CD4-positive, alpha-beta T cell (primary cell): Measurements from ENCODE around the gene SLC35E3. TPM values are rescaled to one million over a fixed set of nuclear protein-coding genes. Genes with fewer than 3 reads are reported as not detected.
"Not testable (repeated sequence)": the region's sequence is repeated elsewhere in the genome, so short reads cannot be mapped to it uniquely, and the experiment has no call there.

Experiments
- ATAC-seq: fragments of 200-7000 bp; cut with Tn5 transposase; one replicate; pipeline ENCODE4 v1.10.0; 2022; ENCODE audit warnings: mild to moderate bottlenecking; ENCODE audit not compliant: poor library complexity
- CTCF ChIA-PET: fragments of 350-600 bp; sonication (Branson Sonifier 250); formaldehyde crosslinking; loops from one replicate; lab custom pipeline; 2021; ENCODE audit warnings: antibody characterized with exemption, inconsistent platforms; lab: Charles Lee
- POLR2A ChIA-PET: fragments of 350-600 bp; sonication (Branson Sonifier 250); formaldehyde crosslinking; loops from one replicate; lab custom pipeline; 2021; ENCODE audit warnings: antibody characterized with exemption, inconsistent platforms; lab: Charles Lee
- DNase-seq, 14 experiments: peaks; one replicate each; pipeline ENCODE4 v3.0.0-alpha.2; 2013 to 2020; ENCODE audit warnings: mixed read lengths in 2 of 14
- H3K27ac ChIP-seq, 2 donors: one replicate each; pipeline versions ENCODE4 v1.5.1 to v1.7.0; 2013; ENCODE audit warnings: low read length in 2 of 2, low read depth in 1 of 2, mild to moderate bottlenecking in 1 of 2
- H3K27me3 ChIP-seq, 2 experiments: 1 replicate in 1 of 2; 2 replicates in 1 of 2; pipeline versions ENCODE4 v1.6.1 to v1.7.0; 2013; ENCODE audit warnings: low read length in 2 of 2, control low read depth in 1 of 2, mild to moderate bottlenecking in 1 of 2, moderate library complexity in 1 of 2; ENCODE audit not compliant: insufficient read depth in 2 of 2, control insufficient read depth in 1 of 2
- H3K36me3 ChIP-seq: one replicate; pipeline ENCODE4 v1.6.1; 2013; ENCODE audit warnings: low read length, control low read depth; ENCODE audit not compliant: insufficient read depth
- H3K4me1 ChIP-seq: one replicate; pipeline ENCODE4 v1.6.1; 2013; ENCODE audit warnings: low read length, control low read depth; ENCODE audit not compliant: insufficient read depth
- H3K4me3 ChIP-seq: one replicate; pipeline ENCODE4 v1.5.1; 2013; ENCODE audit warnings: mild to moderate bottlenecking, low read length, moderate library complexity
- H3K9me3 ChIP-seq, 2 experiments: 1 replicate in 1 of 2; 2 replicates in 1 of 2; pipeline versions ENCODE4 v1.6.1 to v1.7.0; 2013; ENCODE audit warnings: low read length in 2 of 2, mild to moderate bottlenecking in 2 of 2, control low read depth in 1 of 2, moderate library complexity in 1 of 2; ENCODE audit not compliant: control insufficient read depth in 1 of 2, insufficient read depth in 1 of 2
- H3K27ac Mint-ChIP-seq: one replicate; pipeline ENCODE4 v1.8.0; 2020; ENCODE audit warnings: mixed read lengths
- H3K27me3 Mint-ChIP-seq: one replicate; pipeline ENCODE4 v1.8.0; 2021; ENCODE audit warnings: mixed read lengths
- H3K36me3 Mint-ChIP-seq: one replicate; pipeline ENCODE4 v1.8.0; 2021; ENCODE audit warnings: low read depth, mixed read lengths
- H3K4me1 Mint-ChIP-seq: one replicate; pipeline ENCODE4 v1.8.0; 2021; ENCODE audit warnings: low read depth, mixed read lengths
- H3K4me3 Mint-ChIP-seq: one replicate; pipeline ENCODE4 v1.8.0; 2020; ENCODE audit warnings: mild to moderate bottlenecking, mixed read lengths
- H3K9me3 Mint-ChIP-seq: one replicate; pipeline ENCODE4 v1.8.0; 2020; ENCODE audit warnings: mixed read lengths
- intact Hi-C, 2 experiments: fragments of 100-400 bp; cut with DNase I in 1 of 2; cut with micrococcal nuclease in 1 of 2; formaldehyde crosslinking; loops; one replicate each; pipeline versions ENCODE4 v1.15.1 to v1.9.0; 2023 to 2025; cut with DNase I, micrococcal nuclease
- total RNA-seq, 174 experiments: library from RNA in 2 of 174; stranded (reverse) in 2 of 174; gene quantifications; one replicate each; pipeline ENCODE4 v1.2.3 and lab custom pipeline; 2021 to 2026
- TF ChIP-seq, protein P1 (sequence below): fragments of 200-600 bp; IDR thresholded peaks from one replicate; pipeline ENCODE4 v1.8.0; 2022; ENCODE audit warnings: antibody characterized with exemption, mild to moderate bottlenecking

SLC35E3 gene
- total RNA-seq, 2 experiments from 2014 or later, result 3.5 to 6.1 TPM

DNA sequence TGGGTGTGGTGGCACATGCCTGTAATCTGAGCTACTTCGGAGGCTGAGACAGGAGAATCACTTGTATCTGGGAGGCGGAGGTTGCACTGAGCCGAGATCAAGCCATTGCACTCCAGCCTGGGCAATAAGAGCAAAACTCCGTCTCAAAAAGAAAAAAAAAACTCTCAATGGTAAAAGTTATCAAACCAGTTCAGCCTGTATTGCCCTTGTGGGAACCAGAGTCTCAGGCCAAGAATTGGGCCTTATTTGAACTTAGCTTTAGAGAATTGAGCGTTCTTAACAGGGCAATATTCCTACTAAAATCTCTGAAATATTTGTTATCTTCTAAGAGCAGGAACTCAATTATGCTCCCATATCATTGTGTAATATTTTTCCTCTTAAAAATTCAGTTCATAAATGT lies 54.3 kb downstream of the SLC35E3 start:
- Histone ChIP-seq H3K36me3 (no peaks in the 10 kb centered on the region), H3K4me1 (no peaks in the 10 kb centered on the region), H3K27ac (no peak overlapping the region), H3K27me3 (no peaks in the 10 kb centered on the region), H3K9me3 (no peaks in the 10 kb centered on the region), H3K4me3 (no peak overlapping the region)
- no peak for ATAC-seq
- Mint-ChIP-seq H3K27me3 (no peaks in the 10 kb centered on the region), H3K9me3 (no peaks in the 10 kb centered on the region), H3K4me3 (no peak overlapping the region), H3K27ac (no peak overlapping the region), H3K36me3 (no peaks in the 10 kb centered on the region), H3K4me1 (no peaks in the 10 kb centered on the region)
- no peak for DNase-seq
- ChIA-PET CTCF (interaction anchor here (0.5 kb wide), 1 partner anchor 146 kb away, joined by 3 read pairs; no protein-coding TSS in a partner anchor), POLR2A (no interaction called here)
- TF ChIP-seq, protein P1, sequence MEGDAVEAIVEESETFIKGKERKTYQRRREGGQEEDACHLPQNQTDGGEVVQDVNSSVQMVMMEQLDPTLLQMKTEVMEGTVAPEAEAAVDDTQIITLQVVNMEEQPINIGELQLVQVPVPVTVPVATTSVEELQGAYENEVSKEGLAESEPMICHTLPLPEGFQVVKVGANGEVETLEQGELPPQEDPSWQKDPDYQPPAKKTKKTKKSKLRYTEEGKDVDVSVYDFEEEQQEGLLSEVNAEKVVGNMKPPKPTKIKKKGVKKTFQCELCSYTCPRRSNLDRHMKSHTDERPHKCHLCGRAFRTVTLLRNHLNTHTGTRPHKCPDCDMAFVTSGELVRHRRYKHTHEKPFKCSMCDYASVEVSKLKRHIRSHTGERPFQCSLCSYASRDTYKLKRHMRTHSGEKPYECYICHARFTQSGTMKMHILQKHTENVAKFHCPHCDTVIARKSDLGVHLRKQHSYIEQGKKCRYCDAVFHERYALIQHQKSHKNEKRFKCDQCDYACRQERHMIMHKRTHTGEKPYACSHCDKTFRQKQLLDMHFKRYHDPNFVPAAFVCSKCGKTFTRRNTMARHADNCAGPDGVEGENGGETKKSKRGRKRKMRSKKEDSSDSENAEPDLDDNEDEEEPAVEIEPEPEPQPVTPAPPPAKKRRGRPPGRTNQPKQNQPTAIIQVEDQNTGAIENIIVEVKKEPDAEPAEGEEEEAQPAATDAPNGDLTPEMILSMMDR, result no peak
- intact Hi-C loops, result loop anchor here in 1 of 2 experiments (10.0 kb wide), 2 partner anchors 185 to 445 kb away; partner anchors contain the start of gene RAP1B

DNA sequence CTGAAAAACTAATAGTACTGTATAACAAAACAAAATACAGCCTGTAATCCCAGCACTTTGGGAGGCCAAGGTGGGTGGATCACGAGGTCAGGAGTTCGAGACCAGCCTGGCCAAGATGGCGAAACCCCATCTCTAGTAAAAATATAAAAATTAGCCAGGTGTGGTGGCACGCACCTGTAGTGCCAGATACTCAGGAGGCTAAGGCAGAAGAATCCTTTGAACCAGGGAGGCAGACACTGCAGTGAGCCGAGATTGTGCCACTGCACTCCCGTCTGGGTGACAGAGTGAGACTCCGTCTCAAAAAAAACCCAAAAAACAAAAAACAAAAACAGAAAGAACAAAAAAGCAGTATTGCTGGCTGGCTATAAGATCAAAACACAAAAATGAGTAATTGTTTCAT lies 55.1 kb downstream of the SLC35E3 start:
- ATAC-seq, H3K36me3 ChIP-seq: not testable (repeated sequence)

DNA sequence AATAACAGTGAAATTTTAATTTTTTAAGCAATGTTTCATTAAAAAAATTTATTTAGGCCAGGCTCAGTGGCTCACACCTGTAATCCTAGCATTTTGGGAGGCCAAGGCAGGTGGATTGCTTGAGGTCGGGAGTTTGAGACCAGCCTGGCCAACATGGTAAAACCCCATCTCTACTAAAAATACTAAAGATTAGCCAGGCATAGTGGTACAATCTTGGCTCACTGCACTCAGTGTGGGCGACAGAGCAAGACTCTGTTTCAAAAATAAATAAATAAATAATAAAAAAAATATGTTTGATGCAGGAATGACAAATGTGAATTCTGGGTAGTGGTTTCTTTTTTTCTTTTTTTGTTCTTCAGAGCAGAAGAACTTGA lies 56.4 kb downstream of the SLC35E3 start:
- H3K9me3 Mint-ChIP-seq, ATAC-seq, H3K36me3 ChIP-seq, DNase-seq, H3K36me3 Mint-ChIP-seq, H3K4me3 Mint-ChIP-seq, H3K27ac ChIP-seq, H3K9me3 ChIP-seq, H3K27me3 ChIP-seq, POLR2A ChIA-PET, H3K4me3 ChIP-seq, H3K4me1 ChIP-seq, H3K4me1 Mint-ChIP-seq, H3K27me3 Mint-ChIP-seq, CTCF ChIA-PET, H3K27ac Mint-ChIP-seq: not testable (repeated sequence)
- intact Hi-C loops, result loop anchor here in 1 of 2 experiments (10.0 kb wide), 2 partner anchors 188 to 448 kb away; partner anchors contain the start of gene RAP1B

More for the DNA sequence above, 55.1 kb downstream of the SLC35E3 start:
- H3K27me3 ChIP-seq, H3K27ac Mint-ChIP-seq, DNase-seq, CTCF ChIA-PET, H3K4me3 ChIP-seq, H3K36me3 Mint-ChIP-seq, H3K4me3 Mint-ChIP-seq, H3K27ac ChIP-seq, H3K4me1 Mint-ChIP-seq, H3K9me3 ChIP-seq, H3K9me3 Mint-ChIP-seq, H3K27me3 Mint-ChIP-seq, H3K4me1 ChIP-seq, POLR2A ChIA-PET: not testable (repeated sequence)
- intact Hi-C loops, result loop anchor here in 1 of 2 experiments (10.0 kb wide), 2 partner anchors 186 to 446 kb away; partner anchors contain the start of gene RAP1B

DNA sequence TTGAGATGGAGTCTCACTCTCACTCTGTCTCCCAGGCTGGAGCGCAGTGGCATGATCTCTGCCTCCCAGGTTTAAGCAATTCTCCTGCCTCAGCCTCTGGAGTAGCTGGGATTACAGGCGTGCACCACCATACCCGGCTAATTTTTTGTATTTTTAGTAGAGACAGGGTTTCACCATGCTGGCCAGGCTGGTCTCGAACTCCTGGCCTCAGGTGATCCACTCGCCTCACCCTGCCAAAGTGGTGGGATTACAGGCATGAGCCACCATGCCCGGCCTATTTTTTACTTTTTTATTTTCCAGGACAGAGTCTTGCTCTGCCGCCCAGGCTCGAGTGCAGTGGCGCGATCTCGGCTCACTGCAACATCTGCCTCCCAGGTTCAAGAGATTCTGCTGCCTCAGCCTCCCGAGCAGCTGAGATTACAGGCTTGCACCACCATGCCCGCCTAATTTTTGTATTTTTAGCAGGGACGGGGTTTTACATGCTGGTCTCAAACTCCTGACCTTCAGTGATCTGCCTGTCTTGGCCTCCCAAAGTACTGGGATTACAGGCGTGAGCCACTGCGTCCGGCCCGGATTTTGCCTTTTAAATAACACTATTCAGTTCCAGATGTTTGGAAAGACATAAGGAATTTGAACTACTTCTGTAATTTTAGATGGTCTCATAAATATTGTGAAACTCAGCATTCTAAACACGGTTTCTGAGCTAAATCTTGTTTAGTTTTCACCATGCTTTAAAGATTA lies 57.1 kb downstream of the SLC35E3 start:
- H3K9me3 Mint-ChIP-seq, H3K4me1 ChIP-seq, H3K4me1 Mint-ChIP-seq, H3K4me3 ChIP-seq, H3K27me3 Mint-ChIP-seq, H3K9me3 ChIP-seq, ATAC-seq, DNase-seq, H3K27ac Mint-ChIP-seq, CTCF ChIA-PET, H3K4me3 Mint-ChIP-seq, H3K36me3 ChIP-seq, H3K36me3 Mint-ChIP-seq, H3K27ac ChIP-seq, POLR2A ChIA-PET, H3K27me3 ChIP-seq: not testable (repeated sequence)
- intact Hi-C loops, result loop anchor here in 1 of 2 experiments (10.0 kb wide), 2 partner anchors 188 to 448 kb away; partner anchors contain the start of gene RAP1B
